ENCODE data around the gene OR2T8. TPM values are rescaled to one million over a fixed set of nuclear protein-coding genes. Genes with fewer than 3 reads are reported as not detected.

The OR2T8 gene
- total and polyA plus RNA-seq, 2 of the 8 experiments (the other 6 are each of a cell fraction or from before 2014, with no cell fraction given) = not detected

DNA sequence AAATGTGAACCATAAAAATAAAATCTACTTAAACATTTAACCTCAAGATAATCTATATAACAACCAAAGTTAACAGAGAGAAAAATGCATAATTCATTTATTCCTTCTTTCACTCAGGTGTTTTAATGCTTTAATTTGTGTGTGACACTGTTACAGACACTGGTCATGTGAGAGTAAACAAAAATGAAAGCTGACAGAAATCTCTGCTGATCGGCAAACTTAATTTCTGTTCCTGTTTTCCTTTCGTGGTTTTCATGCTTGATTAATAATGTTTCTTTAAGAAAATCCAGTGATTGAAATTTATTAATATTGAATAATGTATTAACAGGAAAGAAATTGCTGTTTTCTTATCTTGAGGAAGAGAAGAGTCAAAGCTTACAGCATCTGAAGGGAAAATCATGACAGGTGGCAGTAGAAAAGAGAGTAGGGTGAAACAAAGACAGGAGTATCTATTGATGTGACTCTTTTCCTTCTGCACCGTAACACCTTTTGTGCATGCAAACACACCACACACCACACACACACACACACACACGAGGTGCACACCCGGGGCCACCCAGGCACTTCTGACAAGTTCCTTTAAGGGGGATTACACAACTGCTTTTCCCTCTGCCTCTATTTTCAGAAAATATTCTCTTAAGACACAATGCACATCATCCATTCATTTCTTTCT is 46.6 kb downstream of the OR2T8 start:
- Histone ChIP-seq H3K23me2 (ENCODE audit: low read depth, low read length) (no peaks in the 10 kb centered on the region), H3K56ac (replicated peaks; ENCODE audit: insufficient read length, low read depth, low read length) (no peak overlapping the region), H2BK5ac (ENCODE audit: low read depth, low read length) (no peak overlapping the region), H4K20me1 (replicated peaks in 1 of 2; ENCODE audit: control insufficient read depth in 1 of 2, insufficient read depth in 2 of 2, low read length in 2 of 2) (no peaks in the 10 kb centered on the region), H3K18ac (ENCODE audit: extremely low read depth, low read length) (no peak overlapping the region), H3K27me3 (replicated peaks in 1 of 4; ENCODE audit: control insufficient read depth in 3 of 4, extremely low read depth in 1 of 4, insufficient read depth in 3 of 4, low read length in 3 of 4) (no peaks in the 10 kb centered on the region), H3K4ac (replicated peaks; ENCODE audit: insufficient read length, low read depth, low read length) (no peak overlapping the region), H3K4me2 (ENCODE audit: insufficient read depth in 1 of 2, low read depth in 2 of 2, low read length in 2 of 2) (no peak overlapping the region), H2AK5ac (ENCODE audit: low read depth, low read length) (no peak overlapping the region), H3K9ac (replicated peaks in 1 of 4; ENCODE audit: extremely low read depth in 1 of 4, low read depth in 3 of 4, low read length in 3 of 4) (no peak overlapping the region), H3K79me2 (ENCODE audit: control insufficient read depth in 1 of 2, insufficient read depth in 2 of 2, low read length in 2 of 2) (no peaks in the 10 kb centered on the region), H3K9me3 (ENCODE audit: insufficient read depth in 2 of 2, low read depth in 1 of 2, low read length in 1 of 2) (peaks cover 44 to 48% of the 10 kb centered on the region in 2 experiments), H3K23ac (ENCODE audit: insufficient read length) (no peak overlapping the region), H4K91ac (replicated peaks; ENCODE audit: insufficient read length, low read length) (no peak overlapping the region), H4K8ac (ENCODE audit: extremely low read depth, insufficient read depth, low read length) (no peak overlapping the region), H4K5ac (ENCODE audit: insufficient read length, low read depth, low read length) (no peak overlapping the region), H2BK12ac (ENCODE audit: low read depth, low read length) (no peak overlapping the region), H3K27ac (ENCODE audit: low read depth, low read length) (no peak overlapping the region), H2BK20ac (ENCODE audit: low read length) (no peak overlapping the region), H3K4me1 (replicated peaks in 1 of 4; ENCODE audit: control insufficient read depth in 3 of 4, insufficient read depth in 4 of 4, low read length in 3 of 4) (no peaks in the 10 kb centered on the region), H3K36me3 (ENCODE audit: control insufficient read depth in 2 of 4, insufficient read depth in 4 of 4, low read length in 3 of 4) (no peaks in the 10 kb centered on the region), H2BK15ac (ENCODE audit: low read length) (no peak overlapping the region), H3K4me3 (ENCODE audit: extremely low read depth in 1 of 4, insufficient read depth in 2 of 4, low read depth in 3 of 4, low read length in 4 of 4) (no peak overlapping the region), H2AFZ (ENCODE audit: low read length) (no peak overlapping the region), H2BK120ac (replicated peaks; ENCODE audit: low read depth, low read length) (no peak overlapping the region), H3K14ac (ENCODE audit: insufficient read length) (no peak overlapping the region), H3K79me1 (ENCODE audit: low read depth, low read length) (no peaks in the 10 kb centered on the region)
- WGBS, 2 experiments (ENCODE audit: extremely low coverage in 1 of 2, insufficient coverage in 1 of 2, insufficient read length in 1 of 2, insufficient replicate concordance in 2 of 2, low coverage in 1 of 2, low lambda C conversion rate in 2 of 2, missing lambda C conversion rate in 1 of 2) = 73% methylated on average over 5 of the region's 5 CpGs; no CpG with 5 or more reads in 1 of the 2 experiments
- FAIRE-seq (no peak), DNase-seq (ENCODE audit: low read depth in 1 of 2, low spot score in 2 of 2) (no peak)
- CTCF ChIA-PET (ENCODE audit: partially characterized antibody) = no interaction called here
- POLR2A ChIA-PET (ENCODE audit: partially characterized antibody) = no interaction called here
- no peak for TF ChIP-seq YY1 (IDR thresholded peaks at IDR 0.05; ENCODE audit: low read depth, low read length)

Other genes with a start within 250 kb of the OR2T8 start
- not detected in 2 replicates for gene OR13G1, start 240.5 kb upstream of the OR2T8 start, total RNA-seq (2021; fragmentation: NEBNext Ultra II Directional; extraction: Animal tissue kit (Norgen Biotek cat#: 25700))
- not detected in 2 replicates for gene OR13G1, start 240.5 kb upstream of the OR2T8 start, polyA plus RNA-seq (2011; rRNA removed)
- not detected in 2 replicates for gene OR6F1, start 203.6 kb upstream of the OR2T8 start, total RNA-seq (2021; fragmentation: NEBNext Ultra II Directional; extraction: Animal tissue kit (Norgen Biotek cat#: 25700))
- gene OR6F1, start 203.6 kb upstream of the OR2T8 start, polyA plus RNA-seq (2011; rRNA removed) = not detected in 2 replicates
- gene OR14K1, start 181.6 kb upstream of the OR2T8 start, total RNA-seq (2021; fragmentation: NEBNext Ultra II Directional; extraction: Animal tissue kit (Norgen Biotek cat#: 25700)) = not detected in 2 replicates
- gene OR14K1, start 181.6 kb upstream of the OR2T8 start, polyA plus RNA-seq (2011; rRNA removed) = not detected in 2 replicates
- gene OR14A2, start 172.1 kb upstream of the OR2T8 start, total RNA-seq (2021; fragmentation: NEBNext Ultra II Directional; extraction: Animal tissue kit (Norgen Biotek cat#: 25700)) = not detected in 2 replicates
- not detected in 2 replicates for gene OR14A2, start 172.1 kb upstream of the OR2T8 start, polyA plus RNA-seq (2011; rRNA removed)
- gene OR1C1, start 159.7 kb upstream of the OR2T8 start, total RNA-seq (2021; fragmentation: NEBNext Ultra II Directional; extraction: Animal tissue kit (Norgen Biotek cat#: 25700)) = not detected in 2 replicates
- gene OR1C1, start 159.7 kb upstream of the OR2T8 start, polyA plus RNA-seq (2011; rRNA removed) = not detected in 2 replicates
- gene OR14A16, start 96.1 kb upstream of the OR2T8 start, total RNA-seq (2021; fragmentation: NEBNext Ultra II Directional; extraction: Animal tissue kit (Norgen Biotek cat#: 25700)) = not detected in 2 replicates
- not detected in 2 replicates for gene OR14A16, start 96.1 kb upstream of the OR2T8 start, polyA plus RNA-seq (2011; rRNA removed)
- not detected in 2 replicates for gene OR11L1, start 78.4 kb upstream of the OR2T8 start, total RNA-seq (2021; fragmentation: NEBNext Ultra II Directional; extraction: Animal tissue kit (Norgen Biotek cat#: 25700))
- not detected in 2 replicates for gene OR11L1, start 78.4 kb upstream of the OR2T8 start, polyA plus RNA-seq (2011; rRNA removed)
- 2.1 and 2.8 TPM in 2 replicates for gene TRIM58, start 63.1 kb upstream of the OR2T8 start, total RNA-seq (2021; fragmentation: NEBNext Ultra II Directional; extraction: Animal tissue kit (Norgen Biotek cat#: 25700))
- not detected in 2 replicates for gene TRIM58, start 63.1 kb upstream of the OR2T8 start, polyA plus RNA-seq (2011; rRNA removed)
- gene OR2W3, start 24.7 kb upstream of the OR2T8 start, total RNA-seq (2021; fragmentation: NEBNext Ultra II Directional; extraction: Animal tissue kit (Norgen Biotek cat#: 25700)) = 0.82 and 1.1 TPM in 2 replicates
- gene OR2W3, start 24.7 kb upstream of the OR2T8 start, polyA plus RNA-seq (2011; rRNA removed) = 0.08 and 0.12 TPM in 2 replicates
- not detected in 2 replicates for gene OR2AJ1, start 4.6 kb downstream of the OR2T8 start, total RNA-seq (2021; fragmentation: NEBNext Ultra II Directional; extraction: Animal tissue kit (Norgen Biotek cat#: 25700))
- gene OR2AJ1, start 4.6 kb downstream of the OR2T8 start, polyA plus RNA-seq (2011; rRNA removed) = not detected in 2 replicates
- not detected in 2 replicates for gene OR2L8, start 28.6 kb downstream of the OR2T8 start, total RNA-seq (2021; fragmentation: NEBNext Ultra II Directional; extraction: Animal tissue kit (Norgen Biotek cat#: 25700))
- gene OR2L8, start 28.6 kb downstream of the OR2T8 start, polyA plus RNA-seq (2011; rRNA removed) = not detected in 2 replicates
- gene OR2AK2, start 45.0 kb downstream of the OR2T8 start, total RNA-seq (2021; fragmentation: NEBNext Ultra II Directional; extraction: Animal tissue kit (Norgen Biotek cat#: 25700)) = not detected in 2 replicates
- gene OR2AK2, start 45.0 kb downstream of the OR2T8 start, polyA plus RNA-seq (2011; rRNA removed) = not detected in 2 replicates
- gene OR2L5, start 93.4 kb downstream of the OR2T8 start, total RNA-seq (2021; fragmentation: NEBNext Ultra II Directional; extraction: Animal tissue kit (Norgen Biotek cat#: 25700)) = not detected in 2 replicates
- not detected in 2 replicates for gene OR2L5, start 93.4 kb downstream of the OR2T8 start, polyA plus RNA-seq (2011; rRNA removed)
- 0.10 TPM in 1 of 2 replicates, not detected in the other for gene OR2L2, start 109.8 kb downstream of the OR2T8 start, total RNA-seq (2021; fragmentation: NEBNext Ultra II Directional; extraction: Animal tissue kit (Norgen Biotek cat#: 25700))
- not detected in 2 replicates for gene OR2L2, start 109.8 kb downstream of the OR2T8 start, polyA plus RNA-seq (2011; rRNA removed)
- not detected in 2 replicates for gene OR2L3, start 126.6 kb downstream of the OR2T8 start, total RNA-seq (2021; fragmentation: NEBNext Ultra II Directional; extraction: Animal tissue kit (Norgen Biotek cat#: 25700))
- not detected in 2 replicates for gene OR2L3, start 126.6 kb downstream of the OR2T8 start, polyA plus RNA-seq (2011; rRNA removed)
- not detected in 2 replicates for gene OR2L13, start 174.9 kb downstream of the OR2T8 start, total RNA-seq (2021; fragmentation: NEBNext Ultra II Directional; extraction: Animal tissue kit (Norgen Biotek cat#: 25700))
- not detected in 2 replicates for gene OR2L13, start 174.9 kb downstream of the OR2T8 start, polyA plus RNA-seq (2011; rRNA removed)
- not detected in 2 replicates for gene OR2M5, start 224.9 kb downstream of the OR2T8 start, total RNA-seq (2021; fragmentation: NEBNext Ultra II Directional; extraction: Animal tissue kit (Norgen Biotek cat#: 25700))
- gene OR2M5, start 224.9 kb downstream of the OR2T8 start, polyA plus RNA-seq (2011; rRNA removed) = not detected in 2 replicates

All from H1 (cell line).